Activated CD4-positive, alpha-beta T cell treated with anti-CD3 and anti-CD28 coated beads for 36 hours (primary cell): Measurements from ENCODE around the gene NUDCD2. TPM values are rescaled to one million over a fixed set of nuclear protein-coding genes. Genes with fewer than 3 reads are reported as not detected.
A peak's percentile ranks its signal among the peaks of the same experiment; 100 is the strongest.
"Not testable (repeated sequence)": the region's sequence is repeated elsewhere in the genome, so short reads cannot be mapped to it uniquely, and the experiment has no call there.

Experiments used
- ATAC-seq: fragments of 200-7000 bp; cut with Tn5 transposase; one replicate; pipeline ENCODE4 v1.10.0; 2021; ENCODE audit warnings: mild to moderate bottlenecking, moderate library complexity
- CTCF ChIA-PET: fragments of 350-600 bp; sonication (Branson Sonifier 250); formaldehyde crosslinking; loops from one replicate; lab custom pipeline; 2021; ENCODE audit warnings: antibody characterized with exemption; lab: Charles Lee
- POLR2A ChIA-PET: fragments of 350-600 bp; sonication (Branson Sonifier 250); formaldehyde crosslinking; loops from one replicate; lab custom pipeline; 2021; ENCODE audit warnings: antibody characterized with exemption, inconsistent platforms; lab: Charles Lee
- DNase-seq: peaks from one replicate; pipeline ENCODE4 v3.0.0-alpha.2; 2020
- H3K27ac Mint-ChIP-seq: one replicate; pipeline ENCODE4 v1.8.0; 2021; ENCODE audit warnings: mixed read lengths
- H3K27me3 Mint-ChIP-seq: one replicate; pipeline ENCODE4 v1.8.0; 2021; ENCODE audit warnings: mixed read lengths
- H3K36me3 Mint-ChIP-seq: one replicate; pipeline ENCODE4 v1.8.0; 2021; ENCODE audit warnings: low read depth, mixed read lengths
- H3K4me1 Mint-ChIP-seq: one replicate; pipeline ENCODE4 v1.8.0; 2021; ENCODE audit warnings: mixed read lengths
- H3K4me3 Mint-ChIP-seq: one replicate; pipeline ENCODE4 v1.8.0; 2021; ENCODE audit warnings: mild to moderate bottlenecking, moderate library complexity, mixed read lengths
- H3K9me3 Mint-ChIP-seq: one replicate; pipeline ENCODE4 v1.8.0; 2021; ENCODE audit warnings: low read depth, mixed read lengths
- intact Hi-C, 2 experiments: fragments of 100-400 bp; cut with DNase I in 1 of 2; cut with micrococcal nuclease in 1 of 2; formaldehyde crosslinking; loops; one replicate each; pipeline versions ENCODE4 v1.14.2 to v1.15.1; 2022 to 2024; cut with DNase I, micrococcal nuclease
- total RNA-seq, 2 experiments: library from RNA; stranded (reverse); gene quantifications; one replicate each; pipeline ENCODE4 v1.2.3, GENCODE V29; 2021

The NUDCD2 gene
- total RNA-seq, 2 experiments from 2014 or later: 37.8 to 51.3 TPM

GRCh38 chr5:163434401-163434866 lies 25.5 kb downstream of the NUDCD2 start:
- Mint-ChIP-seq H3K4me1 (peaks cover 26% of the 10 kb centered on the region), H3K27me3 (no peaks in the 10 kb centered on the region), H3K9me3 (no peaks in the 10 kb centered on the region), H3K36me3 (peaks cover 6% of the 10 kb centered on the region), H3K4me3 (no peak overlapping the region), H3K27ac (no peak overlapping the region)
- DNase-seq (no peak), ATAC-seq (no peak)
- CTCF ChIA-PET: interaction anchor here (1.6 kb wide), 1 partner anchor 26 kb away, joined by 8 read pairs; no protein-coding TSS in a partner anchor
- intact Hi-C loops: no loop called here
- POLR2A ChIA-PET: no interaction called here

GRCh38 chr5:163433271-163433670 lies 26.6 kb downstream of the NUDCD2 start:
- ATAC-seq: no peak
- no peaks in the 10 kb centered on the region for H3K27me3 Mint-ChIP-seq
- no peak for DNase-seq
- POLR2A ChIA-PET: no interaction called here
- CTCF ChIA-PET: interaction anchor here (1.6 kb wide), 1 partner anchor 25 kb away, joined by 8 read pairs; no protein-coding TSS in a partner anchor
- no peak overlapping the region for H3K4me3 Mint-ChIP-seq
- H3K27ac Mint-ChIP-seq: no peak overlapping the region
- intact Hi-C loops: no loop called here
- no peaks in the 10 kb centered on the region for H3K9me3 Mint-ChIP-seq
- H3K36me3 Mint-ChIP-seq: no peaks in the 10 kb centered on the region
- peaks cover 15% of the 10 kb centered on the region for H3K4me1 Mint-ChIP-seq

DNA sequence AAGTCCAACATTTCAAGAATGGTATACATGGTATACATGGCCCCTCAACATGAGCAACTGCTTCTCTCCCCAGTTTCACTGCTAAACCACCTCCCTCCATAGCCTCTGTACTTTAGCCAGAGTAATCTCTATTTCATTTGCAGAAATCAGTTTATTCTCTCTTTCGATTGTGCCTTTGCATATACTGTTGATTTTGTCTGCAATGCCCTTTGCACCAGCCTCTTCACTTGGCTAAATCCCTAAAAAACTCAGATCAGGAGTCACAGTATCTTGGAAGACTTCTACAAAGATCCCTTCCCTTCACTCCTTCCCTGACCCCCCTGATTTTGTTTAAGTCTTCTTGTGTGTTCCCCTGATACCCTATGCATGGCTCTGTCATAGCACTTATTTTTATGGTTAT lies 27.4 kb downstream of the NUDCD2 start:
- ChIA-PET POLR2A (no interaction called here), CTCF (no interaction called here)
- H3K27ac Mint-ChIP-seq: no peak overlapping the region
- H3K4me1 Mint-ChIP-seq: peaks cover 13% of the 10 kb centered on the region
- intact Hi-C loops: no loop called here
- no peak for DNase-seq
- H3K36me3 Mint-ChIP-seq: no peaks in the 10 kb centered on the region
- H3K9me3 Mint-ChIP-seq: no peaks in the 10 kb centered on the region
- ATAC-seq: no peak
- H3K4me3 Mint-ChIP-seq: no peak overlapping the region
- H3K27me3 Mint-ChIP-seq: no peaks in the 10 kb centered on the region

GRCh38 chr5:163426128-163426527 lies 33.8 kb downstream of the NUDCD2 start:
- DNase-seq, H3K9me3 Mint-ChIP-seq, intact Hi-C loops, H3K27me3 Mint-ChIP-seq, H3K27ac Mint-ChIP-seq, CTCF ChIA-PET, H3K36me3 Mint-ChIP-seq, H3K4me3 Mint-ChIP-seq, H3K4me1 Mint-ChIP-seq, ATAC-seq, POLR2A ChIA-PET: not testable (repeated sequence)

- CTCF ChIA-PET: interaction anchor here (4.9 kb wide), 1 partner anchor 16 kb away, joined by 19 read pairs; no protein-coding TSS in a partner anchor
- DNase-seq: no peak
- POLR2A ChIA-PET: no interaction called here
- H3K27ac Mint-ChIP-seq: no peak overlapping the region
- H3K27me3 Mint-ChIP-seq: no peaks in the 10 kb centered on the region
- intact Hi-C loops: no loop called here
- H3K4me1 Mint-ChIP-seq: peaks cover 5% of the 10 kb centered on the region
- no peaks in the 10 kb centered on the region for H3K36me3 Mint-ChIP-seq
- ATAC-seq: no peak
- no peak overlapping the region for H3K4me3 Mint-ChIP-seq
- no peaks in the 10 kb centered on the region for H3K9me3 Mint-ChIP-seq
These were observed 35.1 kb downstream of the NUDCD2 start for GRCh38 chr5:163424836-163425235.

DNA sequence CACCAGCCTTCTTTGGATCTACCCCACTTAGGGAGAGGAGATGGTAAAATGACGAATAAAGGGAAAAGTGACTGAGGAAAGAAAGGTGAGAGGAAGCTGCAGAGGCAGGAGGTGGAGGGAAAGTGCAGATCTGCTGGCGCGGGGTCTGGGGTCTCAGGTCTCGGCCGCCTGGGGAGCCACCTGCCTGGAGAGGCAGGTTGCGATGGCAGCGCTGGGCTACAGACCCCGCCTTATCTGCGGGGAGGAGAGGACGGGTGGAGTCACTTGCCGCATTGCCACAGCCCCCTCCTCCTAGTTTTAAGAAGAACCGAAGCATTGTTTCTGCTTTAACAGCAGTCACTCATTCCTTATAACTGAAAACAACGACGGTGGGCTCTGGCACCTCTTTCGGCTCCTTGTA lies 44.2 kb downstream of the NUDCD2 start:
- H3K27ac Mint-ChIP-seq, H3K36me3 Mint-ChIP-seq, DNase-seq, POLR2A ChIA-PET, H3K4me3 Mint-ChIP-seq, intact Hi-C loops, ATAC-seq, H3K9me3 Mint-ChIP-seq, H3K4me1 Mint-ChIP-seq: not testable (repeated sequence)
- CTCF ChIA-PET: interaction anchor here (0.6 to 1.4 kb wide), 4 partner anchors 7 to 1822 kb away, joined by 3 to 6 read pairs (median 3); no protein-coding TSS in a partner anchor
- peaks cover 24% of the 10 kb centered on the region for H3K27me3 Mint-ChIP-seq

GRCh38 chr5:163410505-163410904 lies 49.4 kb downstream of the NUDCD2 start:
- H3K4me3 Mint-ChIP-seq: no peak overlapping the region
- ChIA-PET POLR2A (no interaction called here), CTCF (interaction anchor here (4.1 kb wide), 1 partner anchor 12 kb away, joined by 19 read pairs; no protein-coding TSS in a partner anchor)
- ATAC-seq: no peak
- no peaks in the 10 kb centered on the region for H3K9me3 Mint-ChIP-seq
- intact Hi-C loops: no loop called here
- H3K27me3 Mint-ChIP-seq: peaks cover 13% of the 10 kb centered on the region
- peaks cover 3% of the 10 kb centered on the region for H3K4me1 Mint-ChIP-seq
- no peak for DNase-seq
- no peak overlapping the region for H3K27ac Mint-ChIP-seq
- no peaks in the 10 kb centered on the region for H3K36me3 Mint-ChIP-seq

GRCh38 chr5:163409384-163409783 lies 50.5 kb downstream of the NUDCD2 start:
- Mint-ChIP-seq H3K27me3 (peaks cover 6% of the 10 kb centered on the region), H3K9me3 (no peaks in the 10 kb centered on the region), H3K27ac (no peak overlapping the region), H3K4me3 (no peak overlapping the region), H3K4me1 (peaks cover 2% of the 10 kb centered on the region), H3K36me3 (no peaks in the 10 kb centered on the region)
- ChIA-PET CTCF (interaction anchor here (0.8 to 4.1 kb wide), 10 partner anchors 8 to 164 kb away, joined by 3 to 26 read pairs (median 5); no protein-coding TSS in a partner anchor), POLR2A (interaction anchor here (1.2 kb wide), 1 partner anchor 52 kb away, joined by 3 read pairs; no protein-coding TSS in a partner anchor)
- DNase-seq (no peak), ATAC-seq (no peak)
- intact Hi-C loops: loop anchor here in 1 of 2 experiments (2.0 to 5.0 kb wide), 3 partner anchors 63 to 1557 kb away; no protein-coding TSS in a partner anchor

DNA sequence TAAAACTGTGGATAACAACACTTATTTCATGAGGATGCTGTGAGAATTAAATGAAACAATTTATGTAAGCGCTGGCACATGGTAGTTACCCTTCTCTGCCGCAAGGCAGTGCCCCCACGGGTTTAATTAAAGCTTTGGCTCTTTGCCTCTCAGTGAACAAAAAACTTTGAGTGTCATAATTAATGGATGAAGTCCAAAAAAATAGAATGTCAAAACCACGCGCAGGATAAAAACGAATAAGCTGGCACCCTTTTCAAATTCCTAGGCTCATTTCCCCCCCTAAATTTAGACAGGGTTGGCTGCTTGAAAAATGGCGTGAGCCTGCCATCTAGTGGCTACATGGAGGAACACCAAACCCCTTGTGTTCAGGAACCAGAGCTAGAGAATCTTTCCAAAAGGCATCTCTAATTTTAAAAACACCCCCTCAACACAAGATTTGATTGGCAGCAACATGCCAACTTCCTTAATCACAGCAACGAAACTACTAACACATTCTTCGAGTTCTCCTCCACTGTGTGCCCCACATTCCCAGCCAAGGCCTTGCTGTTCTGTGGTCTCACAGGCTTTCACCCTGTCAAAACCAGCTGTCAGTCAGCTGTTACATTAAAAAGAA lies 51.5 kb downstream of the NUDCD2 start:
- H3K4me1 Mint-ChIP-seq: peaks cover 2% of the 10 kb centered on the region
- no peak overlapping the region for H3K27ac Mint-ChIP-seq
- DNase-seq (peak; percentile 73), ATAC-seq (peak; percentile 77)
- no peaks in the 10 kb centered on the region for H3K36me3 Mint-ChIP-seq
- peaks cover 2% of the 10 kb centered on the region for H3K27me3 Mint-ChIP-seq
- CTCF ChIA-PET: interaction anchor here (0.6 to 4.1 kb wide), 23 partner anchors 8 to 1869 kb away, joined by 3 to 26 read pairs (median 4); partner anchors contain the start of gene CCNG1
- H3K4me3 Mint-ChIP-seq: no peak overlapping the region
- H3K9me3 Mint-ChIP-seq: no peaks in the 10 kb centered on the region
- intact Hi-C loops: loop anchor here in 1 of 2 experiments (1.0 to 5.0 kb wide), 4 partner anchors 62 to 1864 kb away; no protein-coding TSS in a partner anchor
- POLR2A ChIA-PET: interaction anchor here (1.2 kb wide), 1 partner anchor 53 kb away, joined by 3 read pairs; no protein-coding TSS in a partner anchor

DNA sequence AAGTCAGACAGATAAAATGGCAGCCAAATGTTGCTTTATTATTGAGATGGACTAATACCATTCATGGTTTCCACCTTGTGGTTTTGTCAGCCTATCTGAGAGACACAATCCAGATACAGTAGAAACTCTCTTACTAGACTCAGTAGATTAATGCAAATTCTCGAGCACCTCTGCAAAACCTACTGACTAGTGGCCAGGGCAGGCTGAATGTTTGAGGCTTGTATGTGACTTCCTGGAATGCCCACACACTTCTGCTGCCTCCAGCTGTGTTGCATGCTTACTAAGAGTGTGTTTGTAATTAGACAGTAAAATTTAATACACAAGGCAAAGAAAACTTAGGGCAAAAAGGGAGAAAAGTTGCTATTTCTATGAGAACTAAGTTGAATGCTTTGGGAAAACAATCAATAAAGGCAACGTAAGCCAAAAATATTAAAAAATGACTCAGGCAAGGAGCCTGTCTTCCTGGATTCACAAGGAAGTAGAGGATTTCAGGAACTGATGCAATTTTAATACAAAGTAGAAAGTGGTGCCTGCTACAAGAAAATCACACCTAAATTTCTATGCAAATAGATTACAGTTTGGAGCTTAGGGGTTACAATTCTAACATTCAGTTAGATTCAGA lies 52.8 kb downstream of the NUDCD2 start:
- POLR2A ChIA-PET: no interaction called here

More for the DNA sequence above, 52.8 kb downstream of the NUDCD2 start:
- Mint-ChIP-seq H3K4me1 (peaks cover 2% of the 10 kb centered on the region), H3K27ac (no peak overlapping the region), H3K36me3 (no peaks in the 10 kb centered on the region), H3K9me3 (no peaks in the 10 kb centered on the region), H3K4me3 (no peak overlapping the region), H3K27me3 (peaks cover 1% of the 10 kb centered on the region)
- intact Hi-C loops: loop anchor here in 1 of 2 experiments (5.0 kb wide), 1 partner anchor 1555 kb away; no protein-coding TSS in a partner anchor
- no peak for DNase-seq
- ATAC-seq: no peak
- CTCF ChIA-PET: interaction anchor here (1.0 to 4.1 kb wide), 5 partner anchors 9 to 59 kb away, joined by 3 to 26 read pairs (median 4); no protein-coding TSS in a partner anchor
